Lung (tissue), 12 donors: ENCODE results near the gene ACAD8. TPM values are rescaled to one million over a fixed set of nuclear protein-coding genes. Genes with fewer than 3 reads are reported as not detected.
A peak's percentile ranks its signal among the peaks of the same experiment; 100 is the strongest.

Experiments
- ATAC-seq: fragments of 200-7000 bp; cut with Tn5 transposase; one replicate; pipeline ENCODE4 v1.9.1; 2020; ENCODE audit warnings: moderate number of reproducible peaks; ENCODE audit not compliant: insufficient read depth, low FRiP score
- DNase-seq, 3 donors: peaks; one replicate each; pipeline ENCODE4 v3.0.0-alpha.2; 2013 to 2017
- H3K27ac ChIP-seq, 2 donors: one replicate each; pipeline ENCODE4 v1.5.1; 2013; ENCODE audit warnings: mild to moderate bottlenecking in 2 of 2, moderate library complexity in 2 of 2, control low read depth in 1 of 2, inconsistent platforms in 1 of 2, low read depth in 1 of 2, low read length in 1 of 2
- H3K27me3 ChIP-seq, 3 donors: one replicate each; pipeline ENCODE4 v1.5.1; 2013; ENCODE audit warnings: low read length in 2 of 3; ENCODE audit not compliant: control insufficient read depth in 3 of 3, insufficient read depth in 3 of 3
- H3K36me3 ChIP-seq, 4 donors: one replicate each; pipeline ENCODE4 v1.5.1; 2013; ENCODE audit warnings: low read length in 4 of 4, mild to moderate bottlenecking in 1 of 4, moderate library complexity in 1 of 4; ENCODE audit not compliant: control insufficient read depth in 4 of 4, insufficient read depth in 4 of 4
- H3K4me1 ChIP-seq, 5 donors: one replicate each; pipeline ENCODE4 v1.5.1; 2013; ENCODE audit warnings: low read length in 5 of 5, mild to moderate bottlenecking in 2 of 5, moderate library complexity in 1 of 5; ENCODE audit not compliant: control insufficient read depth in 5 of 5, insufficient read depth in 5 of 5
- H3K4me3 ChIP-seq: one replicate; pipeline ENCODE4 v1.5.1; 2013; ENCODE audit warnings: mild to moderate bottlenecking, control low read depth, moderate library complexity
- H3K9ac ChIP-seq, 2 donors: one replicate each; pipeline ENCODE4 v1.5.1; 2013; ENCODE audit warnings: low read length in 2 of 2, control low read depth in 1 of 2; ENCODE audit not compliant: insufficient read depth in 1 of 2
- H3K9me3 ChIP-seq, 4 donors: one replicate each; pipeline ENCODE4 v1.5.1; 2013; ENCODE audit warnings: low read length in 3 of 4, mild to moderate bottlenecking in 1 of 4, moderate library complexity in 1 of 4; ENCODE audit not compliant: control insufficient read depth in 4 of 4, insufficient read depth in 3 of 4
- CTCF ChIP-seq: IDR thresholded peaks from 2 replicates; pipeline ENCODE4 v1.5.1; 2012; ENCODE audit warnings: mild to moderate bottlenecking; ENCODE audit errors: control extremely low read depth, extremely low read depth
- WGBS, 2 donors: extraction: QIAGEN DNeasy Blood & Tissue Kit; methylation state at CpG; one replicate each; pipeline ENCODE4 v1.1.7; 2013; 5-methylcytosine and 5-hydroxymethylcytosine counted together
- polyA plus RNA-seq, 2 donors: library from polyadenylated mRNA; stranded (reverse); fragments of 200-250 nt; gene quantifications; one replicate each; pipeline ENCODE4 v1.2.1, GENCODE V29; 2013
- total RNA-seq, 2 donors: library from RNA; depleted of rRNA in 1 of 2; stranded (reverse); fragments of >200 nt in 1 of 2; gene quantifications; one replicate each; pipeline ENCODE4 v1.2.1, GENCODE V29; 2014 to 2021
- donor health status: control.
- donor health status: control.
- donor health status: Bipolar disorder and iron deficiency.
- donor health status: healthy.
- donor health status: DM: yes; HTN: yes; CAD: no.

Gene ACAD8
- total and polyA plus RNA-seq, 4 donors: 24.7 to 36.3 (median 30.0) TPM

DNA sequence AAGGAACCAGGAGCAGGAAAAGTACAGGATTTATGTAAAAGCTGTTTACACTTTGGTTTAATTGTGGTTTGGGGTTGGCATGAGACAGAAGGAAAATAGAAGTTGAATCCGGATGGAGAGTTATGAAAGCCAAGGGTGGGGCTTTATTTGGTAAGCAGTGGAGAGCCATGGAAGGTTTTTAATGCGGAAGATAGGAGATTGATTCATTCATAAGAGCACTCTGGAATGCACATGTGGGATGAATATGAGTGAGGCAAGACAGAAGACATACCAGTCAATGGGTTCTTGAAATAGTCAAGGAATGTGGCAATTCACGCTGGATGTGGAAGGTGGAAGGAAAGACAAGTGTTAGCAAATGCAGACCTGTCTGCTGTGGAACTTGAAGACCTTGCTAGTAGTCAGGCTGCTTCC lies 13.5 kb downstream of the ACAD8 start:
- 10 to 18% methylated on average over 3 of the region's 3 CpGs for whole genome bisulfite sequencing, 2 donors
- no peak for TF ChIP-seq CTCF
- Histone ChIP-seq H3K4me1 (peaks cover 0 to 1% (median 0%) of the 10 kb centered on the region in 5 donors), H3K9ac (no peak overlapping the region), H3K36me3 (peaks cover 4 to 14% (median 11%) of the 10 kb centered on the region in 4 donors), H3K27ac (peak overlapping the region in 1 of 2 donors; percentile 17), H3K4me3 (no peak overlapping the region), H3K9me3 (no peaks in the 10 kb centered on the region), H3K27me3 (peaks cover 3 to 17% (median 8%) of the 10 kb centered on the region in 3 donors)
- ATAC-seq: peak; percentile 82
- DNase-seq: no peak

DNA sequence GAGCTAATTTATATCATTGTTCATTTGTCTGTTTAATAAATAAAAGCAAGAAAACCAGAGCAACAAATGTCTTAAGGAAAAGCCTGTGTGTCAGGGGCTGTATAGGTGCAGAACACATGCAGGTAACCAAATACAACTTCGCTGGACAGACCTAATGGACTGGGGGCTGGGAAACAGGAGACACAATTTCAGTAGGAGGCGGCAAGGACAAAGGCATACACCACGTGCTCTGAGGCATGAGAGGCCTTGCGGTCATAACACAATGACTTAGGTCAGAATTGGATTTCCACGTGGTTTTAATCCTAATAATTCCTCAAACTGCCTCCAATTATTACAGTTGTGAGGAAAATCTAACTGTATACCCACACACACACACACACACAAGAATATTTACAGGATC lies 14.1 kb downstream of the ACAD8 start:
- no peak overlapping the region for H3K4me3 ChIP-seq
- 83 to 87% methylated on average over 5 of the region's 5 CpGs for WGBS, 2 donors
- H3K9me3 ChIP-seq: no peaks in the 10 kb centered on the region
- H3K9ac ChIP-seq: no peak overlapping the region
- no peak overlapping the region for H3K27ac ChIP-seq
- TF ChIP-seq CTCF: no peak
- peaks cover 3 to 22% (median 11%) of the 10 kb centered on the region in 3 donors for H3K27me3 ChIP-seq
- no peak for DNase-seq
- ATAC-seq: no peak
- H3K4me1 ChIP-seq: peaks cover 0 to 1% (median 0%) of the 10 kb centered on the region in 5 donors
- H3K36me3 ChIP-seq: peaks cover 0 to 9% (median 7%) of the 10 kb centered on the region in 4 donors

GRCh38 chr11:134267966-134268365 lies 14.6 kb downstream of the ACAD8 start:
- H3K36me3 ChIP-seq: peaks cover 0 to 6% (median 3%) of the 10 kb centered on the region in 4 donors
- H3K9ac ChIP-seq: no peak overlapping the region
- H3K4me1 ChIP-seq: peaks cover 0 to 6% (median 0%) of the 10 kb centered on the region in 5 donors
- TF ChIP-seq CTCF: no peak
- WGBS, 2 donors: 92 to 93% methylated on average over 11 of the region's 11 CpGs
- no peaks in the 10 kb centered on the region for H3K9me3 ChIP-seq
- H3K27ac ChIP-seq: no peak overlapping the region
- no peak for ATAC-seq
- H3K4me3 ChIP-seq: no peak overlapping the region
- H3K27me3 ChIP-seq: peaks cover 3 to 27% (median 16%) of the 10 kb centered on the region in 3 donors
- DNase-seq: no peak

GRCh38 chr11:134270250-134270714 lies 16.9 kb downstream of the ACAD8 start:
- Histone ChIP-seq H3K9ac (no peak overlapping the region), H3K27me3 (peaks cover 3 to 50% (median 38%) of the 10 kb centered on the region in 3 donors), H3K9me3 (no peaks in the 10 kb centered on the region), H3K36me3 (no peaks in the 10 kb centered on the region), H3K4me3 (no peak overlapping the region), H3K27ac (no peak overlapping the region), H3K4me1 (peaks cover 0 to 6% (median 0%) of the 10 kb centered on the region in 5 donors)
- WGBS, 2 donors: 29 to 49% methylated on average over 5 of the region's 5 CpGs
- no peak for TF ChIP-seq CTCF
- DNase-seq (no peak), ATAC-seq (no peak)
